A549 (cell line): ENCODE data around the gene CELA3B. TPM values are rescaled to one million over a fixed set of nuclear protein-coding genes. Genes with fewer than 3 reads are reported as not detected.

ENCODE experiments used
- ATAC-seq, 2 experiments: fragments of 200-7000 bp in 1 of 2; fragments of >200 bp in 1 of 2; cut with Nextera tagmentation in 1 of 2; cut with Tn5 transposase in 1 of 2; 3 replicates each; pipeline versions ENCODE4 v1.8.0 to v1.9.1; 2018 to 2020; ENCODE audit warnings: mild to moderate bottlenecking in 1 of 2, moderate library complexity in 1 of 2
- CTCF ChIA-PET: fragments of 300-600 bp; sonication (Branson Sonifier 250); formaldehyde crosslinking; extraction: SDS; loops from one replicate; lab custom pipeline; 2021; ENCODE audit warnings: antibody characterized with exemption, inconsistent platforms; lab: Yijun Ruan, JAX
- POLR2A ChIA-PET: fragments of 350-600 bp; formaldehyde crosslinking; extraction: SDS; loops from one replicate; lab custom pipeline; 2021; ENCODE audit warnings: antibody characterized with exemption, inconsistent platforms; lab: Yijun Ruan, JAX
- DNase-seq, 2 experiments: peaks; one replicate each; pipeline versions ENCODE4 v3.0.0 to v3.0.0-alpha.2; 2011 to 2016; ENCODE audit warnings: low read depth in 1 of 2, low spot score in 1 of 2
- FAIRE-seq: peaks from 2 replicates; lab custom pipeline; 2011; peaks lifted over from hg19 to GRCh38; lab: Jason Lieb, UNC
- H3K27ac ChIP-seq, 2 experiments: fragments of >200 bp; sonication (Bioruptor Twin); formaldehyde crosslinking; 3 replicates each; pipeline ENCODE4 v1.5.1; 2016 to 2017
- H3K4me1 ChIP-seq: fragments of >200 bp; sonication (Bioruptor Twin); formaldehyde crosslinking; 3 replicates; pipeline ENCODE4 v1.6.1; 2016
- H3K4me2 ChIP-seq: fragments of >200 bp; sonication (Bioruptor Twin); formaldehyde crosslinking; 3 replicates; pipeline ENCODE4 v1.6.1; 2016
- H3K4me3 ChIP-seq: fragments of >200 bp; sonication (Bioruptor Twin); formaldehyde crosslinking; 3 replicates; pipeline ENCODE4 v1.5.1; 2016
- H3K9me3 ChIP-seq: fragments of >200 bp; sonication (Bioruptor Twin); formaldehyde crosslinking; 3 replicates; pipeline ENCODE4 v1.6.1; 2016
- CBX8 ChIP-seq: fragments of 200-600 bp; sonication (generic); IDR thresholded peaks from 2 replicates; pipeline ENCODE4 v1.6.1; 2016
- CEBPB ChIP-seq, 2 experiments: fragments of >200 bp in 1 of 2; sonication (Bioruptor Twin) in 1 of 2; formaldehyde crosslinking in 1 of 2; IDR thresholded peaks; 2 replicates each; pipeline ENCODE4 v1.6.1; 2012 to 2016
- CHD4 ChIP-seq: fragments of 200-600 bp; sonication (generic); IDR thresholded peaks from 2 replicates; pipeline ENCODE4 v1.6.1; 2016; ENCODE audit warnings: antibody characterized with exemption, mild to moderate bottlenecking, borderline replicate concordance
- EHF ChIP-seq: fragments of 250-450 bp; sonication (Bioruptor Pico); IDR thresholded peaks from 2 replicates; pipeline ENCODE4 v1.5.0; 2020; ENCODE audit warnings: mild to moderate bottlenecking
- EHMT2 ChIP-seq: fragments of 200-600 bp; sonication (generic); IDR thresholded peaks from 2 replicates; pipeline ENCODE4 v1.6.1; 2016; ENCODE audit warnings: antibody characterized with exemption, low read depth, mild to moderate bottlenecking, moderate library complexity
- ELK1 ChIP-seq: fragments of 150-350 bp; IDR thresholded peaks from 2 replicates; pipeline ENCODE4 v1.6.1; 2014; ENCODE audit warnings: low read depth, mild to moderate bottlenecking, low read length
- FOSL2 ChIP-seq, 2 experiments: fragments of 450-650 bp in 1 of 2; fragments of >200 bp in 1 of 2; sonication (Bioruptor Twin) in 1 of 2; formaldehyde crosslinking; IDR thresholded peaks; 2 replicates each; pipeline versions ENCODE4 v1.5.0 to v1.6.1; 2016 to 2020; ENCODE audit warnings: mild to moderate bottlenecking in 1 of 2, moderate library complexity in 1 of 2
- GATA3 ChIP-seq: IDR thresholded peaks from 2 replicates; pipeline ENCODE4 v1.6.1; 2012; ENCODE audit warnings: borderline replicate concordance
- HEYL ChIP-seq: fragments of 250-450 bp; sonication (Bioruptor Pico); IDR thresholded peaks from 2 replicates; pipeline ENCODE4 v1.8.0; 2021; ENCODE audit warnings: mild to moderate bottlenecking, moderate library complexity
- HMGXB4 ChIP-seq: fragments of 250-450 bp; sonication (Bioruptor Pico); IDR thresholded peaks from 2 replicates; pipeline ENCODE4 v1.5.0; 2021; ENCODE audit warnings: mild to moderate bottlenecking, moderate library complexity, borderline replicate concordance
- HOXB5 ChIP-seq: fragments of 250-450 bp; sonication (Bioruptor Pico); IDR thresholded peaks from 2 replicates; pipeline ENCODE4 v1.5.0; 2020; ENCODE audit warnings: mild to moderate bottlenecking, moderate library complexity
- JUNB ChIP-seq: fragments of >200 bp; sonication (Bioruptor Twin); formaldehyde crosslinking; IDR thresholded peaks from 2 replicates; pipeline ENCODE4 v1.6.1; 2016
- KDM5A ChIP-seq: fragments of 200-600 bp; sonication (generic); IDR thresholded peaks from 2 replicates; pipeline ENCODE4 v1.6.1; 2016; ENCODE audit warnings: antibody characterized with exemption, mild to moderate bottlenecking
- MAZ ChIP-seq: fragments of 150-350 bp; IDR thresholded peaks from 2 replicates; pipeline ENCODE4 v1.6.1; 2014; ENCODE audit warnings: antibody characterized with exemption, low read depth, low read length, borderline replicate concordance
- MYC ChIP-seq: IDR thresholded peaks from 2 replicates; pipeline ENCODE4 v1.6.1; 2012; ENCODE audit warnings: mild to moderate bottlenecking, inconsistent platforms, low read length, improper control_type of control experiment, borderline replicate concordance
- POLR2A ChIP-seq: IDR thresholded peaks from 2 replicates; pipeline ENCODE4 v1.6.1; 2012; ENCODE audit warnings: mild to moderate bottlenecking, low read length
- RAD21 ChIP-seq, 2 experiments: fragments of >200 bp in 1 of 2; sonication (Bioruptor Twin) in 1 of 2; formaldehyde crosslinking in 1 of 2; IDR thresholded peaks in 1 of 2; conservative IDR thresholded peaks in 1 of 2; 2 replicates in 1 of 2; 3 replicates in 1 of 2; pipeline ENCODE4 v1.6.1; 2012 to 2018; ENCODE audit warnings: inconsistent platforms in 1 of 2
- TFCP2L1 ChIP-seq: fragments of 250-450 bp; sonication (Bioruptor Pico); IDR thresholded peaks from 2 replicates; pipeline ENCODE4 v1.5.0; 2021; ENCODE audit warnings: mild to moderate bottlenecking
- ZSCAN20 ChIP-seq: fragments of 250-450 bp; sonication (Bioruptor Pico); IDR thresholded peaks from 2 replicates; pipeline ENCODE4 v1.8.0; 2022; ENCODE audit warnings: mild to moderate bottlenecking, moderate library complexity
- WGBS: methylation state at CpG from one replicate; pipeline ENCODE4 v1.1.6; 2017; ENCODE audit errors: missing lambda C conversion rate; 5-methylcytosine and 5-hydroxymethylcytosine counted together
- polyA plus RNA-seq, 4 experiments: library from polyadenylated mRNA; depleted of rRNA in 3 of 4; stranded (reverse); fragments of >200 nt; fragmentation: RNase III in 1 of 4; extraction: RNeasy Plus Mini Kit Qiagen cat#74134 plus additional on column Dnase treatment in 1 of 4; gene quantifications; 2 replicates in 3 of 4; 3 replicates in 1 of 4; pipeline ENCODE4 v1.2.3, GENCODE V29; 2011 to 2017

The CELA3B gene
- polyA plus RNA-seq, 2 of the 4 experiments (the other 2 are of a cell fraction): not detected

GRCh38 chr1:21950734-21951133 lies 26.1 kb upstream of the CELA3B start:
- TF ChIP-seq HOXB5 (CRISPR knock-in tag) (no peak), POLR2A (no peak), MYC (no peak), ELK1 (no peak), MAZ (no peak)
- DNase-seq: no peak
- H3K4me2 ChIP-seq: no peak overlapping the region
- peaks cover 3% of the 10 kb centered on the region; the same call in 2 of the 3 replicates for H3K4me1 ChIP-seq
- 89% methylated on average over 4 of the region's 7 CpGs for WGBS
- H3K4me3 ChIP-seq: no peak overlapping the region
- ATAC-seq: no peak
- POLR2A ChIA-PET: interaction anchor here (0.6 kb wide), 1 partner anchor 100 kb away, joined by 3 read pairs; no protein-coding TSS in a partner anchor
- CTCF ChIA-PET: interaction anchor here (1.2 to 3.0 kb wide), 2 partner anchors 13 to 181 kb away, joined by 3 to 17 read pairs; no protein-coding TSS in a partner anchor
- no peak for FAIRE-seq
- no peak overlapping the region for H3K27ac ChIP-seq
- H3K9me3 ChIP-seq: no peaks in the 10 kb centered on the region

GRCh38 chr1:21951226-21951870 lies 25.5 kb upstream of the CELA3B start:
- no peak for FAIRE-seq
- no peak for ATAC-seq
- POLR2A ChIA-PET: interaction anchor here (0.6 kb wide), 1 partner anchor 101 kb away, joined by 3 read pairs; no protein-coding TSS in a partner anchor
- Histone ChIP-seq H3K9me3 (no peaks in the 10 kb centered on the region), H3K27ac (no peak overlapping the region), H3K4me3 (no peak overlapping the region), H3K4me2 (no peak overlapping the region), H3K4me1 (peaks cover 9% of the 10 kb centered on the region)
- WGBS: 66% methylated on average over 10 of the region's 12 CpGs
- no peak for DNase-seq
- CTCF ChIA-PET: interaction anchor here (1.0 to 3.0 kb wide), 4 partner anchors 12 to 180 kb away, joined by 3 to 17 read pairs (median 3); no protein-coding TSS in a partner anchor
- TF ChIP-seq EHMT2 (no peak), RAD21 (conservative IDR thresholded peaks at IDR 0.05 in 1 of 2, IDR thresholded peaks at IDR 0.05 in 1 of 2) (no peak), JUNB (no peak), KDM5A (no peak), CEBPB (IDR thresholded peaks at IDR 0.05) (no peak), EHF (no peak), CBX8 (no peak), CHD4 (no peak), TFCP2L1 (CRISPR knock-in tag) (no peak), HEYL (CRISPR knock-in tag) (no peak), ZSCAN20 (CRISPR knock-in tag) (no peak), FOSL2 (IDR thresholded peaks at IDR 0.05) (no peak), FOSL2 (CRISPR knock-in tag; IDR thresholded peaks at IDR 0.05) (no peak), GATA3 (no peak)

GRCh38 chr1:21952786-21953520 lies 23.9 kb upstream of the CELA3B start:
- FAIRE-seq: no peak
- CTCF ChIA-PET: interaction anchor here (1.6 to 3.0 kb wide), 2 partner anchors 10 to 13 kb away, joined by 3 to 17 read pairs; no protein-coding TSS in a partner anchor
- no peaks in the 10 kb centered on the region for H3K9me3 ChIP-seq
- TF ChIP-seq MYC (no peak), FOSL2 (IDR thresholded peaks at IDR 0.05) (no peak), FOSL2 (CRISPR knock-in tag; IDR thresholded peaks at IDR 0.05) (no peak), HMGXB4 (no peak)
- 72% methylated on average over 6 of the region's 6 CpGs for WGBS
- H3K4me2 ChIP-seq: no peak overlapping the region
- DNase-seq: no peak
- H3K4me3 ChIP-seq: no peak overlapping the region
- POLR2A ChIA-PET: no interaction called here
- peaks cover 21% of the 10 kb centered on the region for H3K4me1 ChIP-seq
- no peak overlapping the region for H3K27ac ChIP-seq
- ATAC-seq: peak in 1 of 2 experiments; percentile 50; a peak in 1 of 6 replicates
